22Rv1 (cell line): ENCODE data around the gene OOEP.

ENCODE experiments used
- ZFX ChIP-seq: fragments of 450-650 bp; IDR thresholded peaks from 2 replicates; pipeline ENCODE4 v1.6.1; 2017; ENCODE audit warnings: antibody characterized with exemption, borderline replicate concordance
- TF ChIP-seq, protein P1 (sequence below): fragments of 450-650 bp; IDR thresholded peaks from 2 replicates; pipeline ENCODE4 v1.5.1; 2017; ENCODE audit warnings: mild to moderate bottlenecking

DNA sequence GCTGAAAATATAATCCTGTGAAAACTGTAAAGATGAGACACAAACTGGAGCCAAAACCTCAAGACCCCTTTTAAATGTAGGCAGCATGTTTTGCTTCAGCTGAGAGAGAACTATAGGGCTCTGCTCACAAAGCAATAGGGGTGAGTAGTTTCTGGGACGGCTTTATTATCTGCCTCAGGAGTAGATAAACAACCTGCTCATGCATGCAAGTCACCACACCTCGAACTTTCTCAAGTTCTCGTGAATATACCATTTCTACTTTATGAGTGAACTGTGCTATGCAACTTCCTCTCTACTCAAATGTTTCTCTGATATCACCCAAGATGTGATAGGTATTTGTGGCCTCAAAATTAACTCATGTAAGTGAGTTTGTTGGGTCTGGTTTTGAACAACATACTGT, 7.5 kb upstream of the OOEP start:
- TF ChIP-seq, protein P1, sequence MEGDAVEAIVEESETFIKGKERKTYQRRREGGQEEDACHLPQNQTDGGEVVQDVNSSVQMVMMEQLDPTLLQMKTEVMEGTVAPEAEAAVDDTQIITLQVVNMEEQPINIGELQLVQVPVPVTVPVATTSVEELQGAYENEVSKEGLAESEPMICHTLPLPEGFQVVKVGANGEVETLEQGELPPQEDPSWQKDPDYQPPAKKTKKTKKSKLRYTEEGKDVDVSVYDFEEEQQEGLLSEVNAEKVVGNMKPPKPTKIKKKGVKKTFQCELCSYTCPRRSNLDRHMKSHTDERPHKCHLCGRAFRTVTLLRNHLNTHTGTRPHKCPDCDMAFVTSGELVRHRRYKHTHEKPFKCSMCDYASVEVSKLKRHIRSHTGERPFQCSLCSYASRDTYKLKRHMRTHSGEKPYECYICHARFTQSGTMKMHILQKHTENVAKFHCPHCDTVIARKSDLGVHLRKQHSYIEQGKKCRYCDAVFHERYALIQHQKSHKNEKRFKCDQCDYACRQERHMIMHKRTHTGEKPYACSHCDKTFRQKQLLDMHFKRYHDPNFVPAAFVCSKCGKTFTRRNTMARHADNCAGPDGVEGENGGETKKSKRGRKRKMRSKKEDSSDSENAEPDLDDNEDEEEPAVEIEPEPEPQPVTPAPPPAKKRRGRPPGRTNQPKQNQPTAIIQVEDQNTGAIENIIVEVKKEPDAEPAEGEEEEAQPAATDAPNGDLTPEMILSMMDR = no peak
- TF ChIP-seq ZFX = no peak
